Activated T-cell treated with anti-CD3 and anti-CD28 coated beads for 4 hours (primary cell): ENCODE data around the gene ADGRL1.
A peak's percentile ranks its signal among the peaks of the same experiment; 100 is the strongest.

Experiments
- DNase-seq: peaks from one replicate; pipeline ENCODE4 v3.0.0-alpha.2; 2020

The ADGRL1 gene

GRCh38 chr19:14135985-14136508 lies 69.9 kb downstream of the ADGRL1 start:
- no peak for DNase-seq

DNA sequence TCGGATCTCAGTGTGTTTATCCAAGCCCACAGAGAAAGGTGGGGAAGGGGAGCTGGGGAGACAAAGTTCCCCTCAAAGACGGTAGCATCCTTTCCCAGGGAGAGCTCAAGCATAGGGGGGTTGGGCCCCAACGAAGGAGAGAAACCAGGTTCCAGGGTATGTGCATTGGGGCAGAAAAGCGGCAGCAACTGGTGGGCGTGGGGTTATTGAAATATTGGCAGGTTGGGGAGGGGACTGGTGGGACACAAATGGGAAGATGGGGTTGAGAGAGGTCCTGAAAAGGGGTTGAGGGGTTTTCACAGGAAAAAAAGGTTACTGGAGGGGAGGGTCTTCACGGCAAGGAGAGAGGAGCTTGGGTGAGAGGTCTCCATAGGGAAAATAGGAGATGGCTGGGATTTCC lies 70.6 kb downstream of the ADGRL1 start:
- DNase-seq, result no peak

GRCh38 chr19:14127929-14128509 lies 78.0 kb downstream of the ADGRL1 start:
- no peak for DNase-seq

DNA sequence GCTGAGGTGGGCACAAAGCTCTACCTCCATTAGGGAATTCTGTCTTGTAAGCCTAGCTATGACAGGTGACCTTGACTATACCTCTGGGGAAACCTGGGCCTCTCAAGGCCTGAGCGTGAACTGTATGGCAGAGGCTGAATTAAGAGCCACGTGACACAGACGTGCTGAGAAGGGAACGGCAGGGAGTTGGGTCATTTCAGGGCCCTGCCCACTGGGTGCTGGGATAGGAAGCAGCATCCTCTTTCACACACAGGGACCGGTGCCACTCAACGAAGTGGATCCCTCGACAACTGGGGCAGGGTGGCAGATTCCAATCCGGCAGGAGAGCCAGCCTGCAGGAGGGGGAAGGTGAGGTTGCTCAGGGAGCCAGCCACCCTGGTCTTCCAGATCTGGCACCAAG lies 78.8 kb downstream of the ADGRL1 start:
- DNase-seq, result no peak

- DNase-seq, result no peak
These were observed 83.0 kb downstream of the ADGRL1 start for GRCh38 chr19:14122924-14123323.

- DNase-seq, result no peak
These were observed 85.5 kb downstream of the ADGRL1 start for GRCh38 chr19:14120497-14120780.

GRCh38 chr19:14119644-14120496 lies 86.1 kb downstream of the ADGRL1 start:
- DNase-seq, result no peak

- DNase-seq, result no peak
These were observed 86.8 kb downstream of the ADGRL1 start for GRCh38 chr19:14119146-14119545.

DNA sequence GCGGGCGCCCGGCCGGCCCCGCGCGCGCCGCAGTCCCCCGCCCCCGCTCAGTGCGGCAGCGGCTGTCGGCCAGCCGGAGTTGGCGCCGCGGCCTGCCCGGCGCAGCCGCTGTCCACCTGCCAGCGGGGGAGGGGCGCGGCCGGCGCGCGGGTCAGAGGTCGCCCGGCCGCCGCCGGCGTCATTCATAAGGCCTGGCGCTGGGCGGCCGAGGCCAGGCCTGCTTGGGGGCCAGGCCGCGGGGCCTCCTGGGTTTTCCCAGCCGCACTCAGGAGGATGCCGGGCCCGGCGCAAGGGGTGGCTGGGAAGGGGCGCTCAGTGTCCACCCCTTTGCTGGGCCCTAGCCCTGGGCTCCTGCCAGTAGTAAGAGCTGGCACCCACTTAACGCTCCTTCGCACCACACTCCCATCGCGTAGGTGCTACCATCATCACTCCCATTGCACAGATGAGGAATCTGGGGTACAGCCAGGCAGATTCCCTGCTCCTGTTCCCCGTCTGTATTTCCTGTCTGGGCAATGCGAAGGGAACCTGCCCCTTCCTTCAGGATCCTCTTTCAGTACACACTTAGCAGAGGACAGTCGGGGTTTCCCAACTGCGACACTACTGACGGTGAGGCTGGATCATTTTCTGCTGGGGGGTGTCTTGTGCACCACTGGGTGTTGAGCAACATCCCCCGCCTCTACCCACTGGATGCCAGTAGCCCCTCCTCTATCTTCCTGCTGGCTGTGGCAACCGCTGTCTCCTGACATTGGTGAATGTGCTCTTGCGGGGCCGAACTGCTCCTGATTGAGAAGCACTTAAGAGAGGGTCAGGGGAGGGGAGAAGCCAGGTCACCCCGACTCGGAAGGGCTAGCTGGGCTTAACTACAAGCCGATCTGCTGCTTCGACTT lies 87.6 kb downstream of the ADGRL1 start:
- DNase-seq, result no peak

- DNase-seq, result peak; percentile 94
These were observed 88.3 kb downstream of the ADGRL1 start, which contains the start of gene PRKACA for GRCh38 chr19:14117668-14118164. TSS of gene PRKACA (minus strand) at chr19:14117762. CDS start at chr19:14117547, 215 bp downstream.

DNA sequence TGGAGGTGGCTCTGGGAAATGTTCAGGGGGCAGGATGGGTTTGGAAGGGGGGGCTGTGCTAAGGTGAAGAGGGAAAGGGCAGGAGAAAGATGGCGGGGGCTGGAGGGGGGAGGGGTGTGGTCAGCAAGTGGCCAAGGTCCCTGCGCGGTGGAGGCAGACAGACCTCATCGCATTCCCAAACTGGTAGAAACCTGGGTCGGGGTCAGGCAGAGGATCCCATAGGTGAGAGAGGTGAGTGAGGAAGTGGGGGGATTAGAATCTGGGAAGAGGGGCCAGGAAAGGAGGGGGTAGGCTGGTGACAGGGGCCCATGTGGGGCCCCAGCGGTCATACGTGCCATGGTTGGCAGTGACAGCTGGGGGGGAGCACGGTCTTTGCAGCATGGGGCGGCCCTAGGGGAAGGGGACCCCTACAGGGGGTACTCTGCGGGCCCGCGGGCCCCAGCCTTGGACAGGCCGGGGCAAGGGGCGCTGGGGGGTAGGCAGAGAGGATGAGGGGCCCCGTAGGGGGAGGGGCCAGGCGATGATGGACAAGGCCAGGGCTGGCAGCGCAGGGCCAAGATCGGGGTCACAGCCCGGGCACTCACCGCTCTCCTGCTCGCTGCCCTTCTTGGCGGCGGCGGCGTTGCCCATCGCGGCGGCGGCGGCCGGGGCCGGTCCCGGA lies 88.9 kb downstream of the ADGRL1 start:
- no peak for DNase-seq

DNA sequence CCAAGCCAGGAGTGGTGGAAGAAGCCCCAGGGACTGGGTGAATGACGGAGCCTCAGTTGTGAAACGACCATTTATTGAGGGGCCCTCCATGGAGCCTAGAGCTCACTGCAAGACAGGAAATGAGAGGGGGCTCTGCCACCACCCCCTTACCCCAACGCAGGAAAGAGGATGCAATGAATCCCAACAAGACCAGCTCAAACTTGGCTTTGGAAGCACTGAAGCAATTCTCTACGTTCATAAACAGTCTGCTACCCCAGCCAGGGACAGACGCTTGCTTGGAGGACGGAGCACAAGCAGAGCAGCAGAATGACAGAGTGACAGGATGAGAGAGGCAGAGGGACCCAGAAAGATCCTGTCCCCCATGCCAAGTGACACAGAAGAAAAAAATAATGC lies 89.4 kb downstream of the ADGRL1 start:
- no peak for DNase-seq

DNA sequence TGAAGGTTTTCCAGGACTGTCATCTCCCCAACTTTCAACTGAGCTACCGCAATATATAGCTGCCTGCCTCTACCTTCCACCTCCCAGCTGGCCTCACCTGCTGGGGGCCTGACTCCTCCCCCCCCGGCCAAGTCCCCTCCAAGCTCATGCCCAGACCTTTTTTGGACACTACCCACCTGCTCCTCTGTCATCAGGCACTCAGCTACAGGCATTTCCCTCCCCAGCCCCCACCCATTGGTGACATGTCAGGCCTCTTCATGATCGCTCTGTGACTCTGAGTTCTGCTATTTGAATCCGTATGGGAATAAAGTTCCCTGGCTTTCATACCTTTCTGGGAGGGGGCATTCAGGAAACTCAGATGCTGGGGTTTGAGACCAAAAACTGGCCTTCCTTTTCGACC lies 90.2 kb downstream of the ADGRL1 start:
- DNase-seq, result no peak

- peak; percentile 39 for DNase-seq
These were observed 91.1 kb downstream of the ADGRL1 start for GRCh38 chr19:14114854-14115253.

- no peak for DNase-seq
These were observed 91.5 kb downstream of the ADGRL1 start for GRCh38 chr19:14114439-14114838.

DNA sequence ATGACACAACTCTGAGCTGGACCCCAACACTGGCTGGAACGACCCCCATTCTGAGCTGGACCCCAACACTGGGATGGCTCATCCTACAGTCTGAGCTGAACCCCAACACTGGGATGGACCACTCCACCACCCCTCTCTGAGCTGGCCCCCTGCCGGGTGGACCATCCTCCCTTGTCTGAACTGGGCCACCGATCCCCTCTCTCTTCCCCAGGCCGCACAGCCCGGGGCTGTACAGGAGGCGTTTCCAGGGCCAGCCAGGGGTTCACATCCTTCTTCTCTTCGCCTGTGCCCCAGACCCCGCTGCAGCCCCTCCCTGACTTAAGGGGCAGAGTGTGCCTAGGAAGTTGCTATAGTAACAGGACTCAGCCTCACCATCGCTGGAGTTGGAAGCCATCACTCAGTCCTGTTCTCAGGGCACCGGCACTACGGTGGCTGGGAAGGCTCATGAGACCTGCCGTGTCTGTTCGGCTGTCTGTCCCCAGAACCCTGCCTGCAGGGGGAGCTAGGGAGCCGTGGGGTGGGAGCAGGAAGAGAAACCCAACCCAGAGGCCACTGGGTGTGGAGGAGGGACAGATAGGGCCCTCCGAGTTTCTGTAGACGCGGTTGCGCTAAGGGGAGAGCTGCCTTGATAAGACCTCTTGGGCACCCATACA lies 92.1 kb downstream of the ADGRL1 start:
- no peak for DNase-seq

- DNase-seq, result no peak
These were observed 93.1 kb downstream of the ADGRL1 start for GRCh38 chr19:14112809-14113385.

DNA sequence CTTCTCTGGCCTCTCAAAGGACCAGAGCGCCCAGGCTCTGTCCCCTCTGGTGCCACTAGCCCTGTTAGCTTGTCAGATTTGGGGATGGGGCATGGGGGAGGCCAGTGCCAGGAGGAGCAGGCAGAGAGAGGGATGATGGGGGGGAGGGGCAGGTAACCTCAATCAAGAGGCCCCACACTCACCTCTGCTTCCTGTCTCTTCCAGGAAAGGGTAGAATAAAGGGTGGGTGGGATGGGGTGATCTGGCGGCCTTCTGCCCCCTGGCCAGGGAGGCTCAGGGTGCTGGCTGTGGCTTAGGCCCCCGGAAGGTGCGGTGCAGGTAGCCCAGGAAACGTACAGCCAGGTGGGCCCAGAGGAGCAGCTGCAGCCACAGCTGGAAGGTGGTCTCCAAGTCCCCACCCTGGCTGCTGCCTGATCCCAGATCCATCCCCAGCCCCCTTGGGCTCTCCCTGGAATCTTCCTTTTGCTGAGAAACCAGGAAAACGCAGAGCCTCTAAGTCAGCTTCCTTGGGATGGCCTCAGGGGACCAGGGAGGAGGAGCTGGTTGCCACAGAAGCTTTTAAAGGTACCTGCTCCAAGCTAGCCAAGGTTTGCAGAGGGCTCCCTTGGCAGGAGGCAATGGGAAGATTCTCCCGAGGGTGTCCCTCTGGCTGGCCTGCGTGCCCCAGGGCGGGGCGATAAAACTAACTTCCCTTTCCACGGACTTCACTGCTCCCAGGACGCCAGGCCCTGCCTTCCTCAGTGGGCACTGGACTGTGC lies 93.7 kb downstream of the ADGRL1 start:
- DNase-seq, result no peak

GRCh38 chr19:14111486-14111885 lies 94.5 kb downstream of the ADGRL1 start:
- no peak for DNase-seq

DNA sequence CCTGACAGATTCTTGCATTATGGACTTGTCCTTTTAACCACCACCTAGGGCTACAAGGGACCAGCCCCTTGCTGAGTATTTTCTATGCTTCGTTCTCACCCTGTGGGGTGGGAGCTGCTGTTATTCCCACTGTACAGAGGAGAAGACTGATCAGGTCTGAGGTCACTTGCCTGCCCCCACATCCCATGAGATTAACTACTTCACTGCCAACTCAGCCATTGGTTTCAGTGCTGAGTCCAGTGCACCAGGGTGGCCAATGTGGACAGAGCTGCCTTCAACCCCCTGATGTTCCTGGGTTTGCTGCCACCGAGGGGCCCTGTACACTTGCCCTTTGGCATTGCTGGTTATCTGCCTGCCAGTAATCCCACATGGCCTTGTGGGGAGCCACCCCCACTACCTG lies 95.3 kb downstream of the ADGRL1 start:
- DNase-seq, result no peak
